WTC11 (cell line): ENCODE data around the gene ARSB. TPM values are rescaled to one million over a fixed set of nuclear protein-coding genes. Genes with fewer than 3 reads are reported as not detected.

ENCODE experiments used
- ATAC-seq: fragments of 200-7000 bp; cut with Tn5 transposase; 2 replicates; pipeline ENCODE4 v1.10.0; 2021; ENCODE audit warnings: mild to moderate bottlenecking, moderate library complexity
- CTCF ChIA-PET: fragments of 300-600 bp; sonication (Branson Sonifier 250); formaldehyde crosslinking; loops from one replicate; lab custom pipeline; 2021; ENCODE audit warnings: antibody characterized with exemption; lab: Charles Lee
- POLR2A ChIA-PET: fragments of 350-600 bp; sonication (Branson Sonifier 250); formaldehyde crosslinking; loops from one replicate; lab custom pipeline; 2021; ENCODE audit warnings: antibody characterized with exemption; lab: Charles Lee
- DNase-seq: peaks from one replicate; pipeline ENCODE4 v3.0.0; 2021; ENCODE audit warnings: low spot score
- H3K27ac Mint-ChIP-seq: 2 replicates; pipeline ENCODE4 v1.8.0; 2021; ENCODE audit warnings: mixed read lengths
- H3K27me3 Mint-ChIP-seq: 2 replicates; pipeline ENCODE4 v1.8.0; 2021; ENCODE audit warnings: low read depth, mild to moderate bottlenecking, moderate library complexity, mixed read lengths
- H3K36me3 Mint-ChIP-seq: 2 replicates; pipeline ENCODE4 v1.8.0; 2021; ENCODE audit warnings: mixed read lengths
- H3K4me1 Mint-ChIP-seq: 2 replicates; pipeline ENCODE4 v1.8.0; 2022; ENCODE audit warnings: mixed read lengths
- H3K4me3 Mint-ChIP-seq: 2 replicates; pipeline ENCODE4 v1.8.0; 2021; ENCODE audit warnings: mild to moderate bottlenecking, moderate library complexity, mixed read lengths
- H3K9me3 Mint-ChIP-seq: 2 replicates; pipeline ENCODE4 v1.8.0; 2021; ENCODE audit warnings: mixed read lengths
- CDX4 ChIP-seq: fragments of 250-450 bp; sonication (Bioruptor Pico); IDR thresholded peaks from 2 replicates; pipeline ENCODE4 v1.9.0; 2021; ENCODE audit warnings: moderate library complexity, mild to moderate bottlenecking, inconsistent platforms, borderline replicate concordance
- ERG ChIP-seq: fragments of 250-450 bp; sonication (Bioruptor Pico); IDR thresholded peaks from 2 replicates; pipeline ENCODE4 v1.8.0; 2021; ENCODE audit warnings: mild to moderate bottlenecking
- ESRRA ChIP-seq: sonication (generic); formaldehyde crosslinking; IDR thresholded peaks from 2 replicates; pipeline ENCODE4 v1.8.1; 2022; ENCODE audit warnings: mild to moderate bottlenecking, missing genetic modification reagents, borderline replicate concordance
- HMGA2 ChIP-seq: fragments of 250-450 bp; sonication (Bioruptor Pico); IDR thresholded peaks from 2 replicates; pipeline ENCODE4 v1.4.0; 2021; ENCODE audit warnings: mild to moderate bottlenecking, moderate library complexity
- NR1H2 ChIP-seq: sonication (generic); formaldehyde crosslinking; IDR thresholded peaks from 2 replicates; pipeline ENCODE4 v1.9.0; 2021; ENCODE audit warnings: mild to moderate bottlenecking, moderate library complexity, missing genetic modification reagents
- NR2C2 ChIP-seq: sonication (generic); formaldehyde crosslinking; IDR thresholded peaks from 2 replicates; pipeline ENCODE4 v1.8.0; 2022; ENCODE audit warnings: mild to moderate bottlenecking, missing genetic modification reagents
- USF1 ChIP-seq: sonication (generic); formaldehyde crosslinking; IDR thresholded peaks from 2 replicates; pipeline ENCODE4 v1.8.0; 2022; ENCODE audit warnings: mild to moderate bottlenecking, missing genetic modification reagents
- ZBTB43 ChIP-seq: sonication (generic); formaldehyde crosslinking; IDR thresholded peaks from 2 replicates; pipeline ENCODE4 v1.8.1; 2023; ENCODE audit warnings: mild to moderate bottlenecking, missing genetic modification reagents
- ZNF423 ChIP-seq: fragments of 250-450 bp; sonication (Bioruptor Pico); IDR thresholded peaks from 2 replicates; pipeline ENCODE4 v2.1.2; 2022; ENCODE audit warnings: mild to moderate bottlenecking, moderate library complexity
- total RNA-seq: library from RNA; stranded (reverse); gene quantifications from 3 replicates; pipeline ENCODE4 v1.2.3, GENCODE V29; 2021
- TF ChIP-seq, protein P1 (sequence below): fragments of 250-450 bp; sonication (Bioruptor Pico); IDR thresholded peaks from 2 replicates; pipeline ENCODE4 v1.9.0; 2021; ENCODE audit warnings: mild to moderate bottlenecking
- TF ChIP-seq, protein P2 (sequence below): sonication (generic); formaldehyde crosslinking; conservative IDR thresholded peaks from 2 replicates; pipeline ENCODE4 v1.8.1; 2023; ENCODE audit warnings: mild to moderate bottlenecking, low read depth, missing genetic modification reagents, moderate library complexity
- TF ChIP-seq, protein P3 (sequence below): sonication (generic); formaldehyde crosslinking; IDR thresholded peaks from 2 replicates; pipeline ENCODE4 v1.8.1; 2023; ENCODE audit warnings: mild to moderate bottlenecking, moderate library complexity, missing genetic modification reagents

Gene ARSB
- total RNA-seq, 1 experiment from 2014 or later = 9.7 TPM

DNA sequence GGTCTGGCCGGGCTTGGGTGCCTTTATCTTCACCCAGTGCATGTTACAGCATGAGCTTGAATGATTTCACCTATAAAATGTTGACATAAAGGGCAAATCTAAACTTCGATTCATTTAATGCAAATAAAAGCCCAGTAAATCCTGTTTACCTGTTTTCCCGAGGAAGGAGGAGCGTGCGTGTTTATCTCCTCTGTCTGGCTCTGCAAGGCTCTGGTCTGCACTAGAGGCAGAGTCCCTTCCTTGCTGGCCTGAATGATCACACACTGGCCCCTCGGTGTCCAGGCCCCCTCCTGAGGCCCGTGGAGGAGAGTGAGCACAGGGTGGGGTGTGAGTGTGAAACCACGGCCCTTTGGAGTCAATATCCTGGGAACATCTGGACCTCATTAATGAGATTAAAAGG is 211.5 kb downstream of the ARSB start (continued):
- TF ChIP-seq ZBTB43 (no peak), ERG (CRISPR knock-in tag) (no peak)

DNA sequence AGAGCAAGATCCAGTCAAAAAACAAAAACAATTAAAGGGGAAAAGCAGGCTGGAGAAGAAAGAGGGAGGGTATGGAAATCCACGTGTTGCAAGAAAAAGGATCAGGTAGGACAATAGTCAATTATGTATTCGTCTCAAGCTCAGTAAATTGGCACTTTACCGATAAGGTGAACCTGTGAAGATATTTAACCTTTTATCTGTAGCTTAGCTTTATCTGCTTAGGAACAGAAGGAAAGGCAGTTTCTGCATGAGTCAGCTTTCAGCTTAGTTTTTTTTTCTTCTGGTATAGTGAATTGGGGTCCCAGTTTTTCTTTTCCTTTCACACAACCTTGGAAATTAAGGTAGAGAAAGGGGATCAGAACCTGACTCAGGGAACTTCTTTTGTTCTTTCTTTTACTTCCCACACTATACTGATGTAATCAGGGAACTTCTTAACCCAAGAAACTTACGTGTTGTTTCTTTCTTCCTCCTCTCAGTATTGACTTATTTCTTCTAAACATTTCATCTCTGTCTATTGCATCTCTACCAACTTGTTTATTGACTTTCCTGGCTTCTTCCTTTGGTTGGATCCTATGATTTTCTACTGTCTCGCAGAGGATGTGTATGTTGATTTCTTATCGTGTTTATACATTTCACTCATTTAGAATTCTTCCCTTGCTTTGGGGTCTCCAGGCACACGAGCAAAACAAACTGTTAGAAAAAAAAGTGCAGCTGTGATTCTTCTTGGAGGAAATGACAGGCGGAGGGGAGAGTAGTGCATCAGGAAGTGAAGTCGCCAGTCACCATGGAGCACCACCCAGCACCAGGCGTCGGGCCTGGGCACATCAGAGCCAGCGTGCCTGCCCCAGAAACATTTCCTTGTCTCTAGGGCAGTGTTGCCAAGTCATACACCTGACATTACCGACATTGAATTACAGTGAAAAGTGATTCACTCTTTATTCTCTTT is 213.6 kb downstream of the ARSB start:
- DNase-seq = no peak
- Mint-ChIP-seq H3K9me3 (no peaks in the 10 kb centered on the region), H3K4me3 (no peak overlapping the region), H3K4me1 (peaks cover 19% of the 10 kb centered on the region), H3K27ac (no peak overlapping the region), H3K27me3 (no peaks in the 10 kb centered on the region), H3K36me3 (no peaks in the 10 kb centered on the region)
- CTCF ChIA-PET = interaction anchor here (0.7 to 1.0 kb wide), 2 partner anchors 12 to 229 kb away, joined by 3 read pairs; no protein-coding TSS in a partner anchor
- TF ChIP-seq, protein P1, sequence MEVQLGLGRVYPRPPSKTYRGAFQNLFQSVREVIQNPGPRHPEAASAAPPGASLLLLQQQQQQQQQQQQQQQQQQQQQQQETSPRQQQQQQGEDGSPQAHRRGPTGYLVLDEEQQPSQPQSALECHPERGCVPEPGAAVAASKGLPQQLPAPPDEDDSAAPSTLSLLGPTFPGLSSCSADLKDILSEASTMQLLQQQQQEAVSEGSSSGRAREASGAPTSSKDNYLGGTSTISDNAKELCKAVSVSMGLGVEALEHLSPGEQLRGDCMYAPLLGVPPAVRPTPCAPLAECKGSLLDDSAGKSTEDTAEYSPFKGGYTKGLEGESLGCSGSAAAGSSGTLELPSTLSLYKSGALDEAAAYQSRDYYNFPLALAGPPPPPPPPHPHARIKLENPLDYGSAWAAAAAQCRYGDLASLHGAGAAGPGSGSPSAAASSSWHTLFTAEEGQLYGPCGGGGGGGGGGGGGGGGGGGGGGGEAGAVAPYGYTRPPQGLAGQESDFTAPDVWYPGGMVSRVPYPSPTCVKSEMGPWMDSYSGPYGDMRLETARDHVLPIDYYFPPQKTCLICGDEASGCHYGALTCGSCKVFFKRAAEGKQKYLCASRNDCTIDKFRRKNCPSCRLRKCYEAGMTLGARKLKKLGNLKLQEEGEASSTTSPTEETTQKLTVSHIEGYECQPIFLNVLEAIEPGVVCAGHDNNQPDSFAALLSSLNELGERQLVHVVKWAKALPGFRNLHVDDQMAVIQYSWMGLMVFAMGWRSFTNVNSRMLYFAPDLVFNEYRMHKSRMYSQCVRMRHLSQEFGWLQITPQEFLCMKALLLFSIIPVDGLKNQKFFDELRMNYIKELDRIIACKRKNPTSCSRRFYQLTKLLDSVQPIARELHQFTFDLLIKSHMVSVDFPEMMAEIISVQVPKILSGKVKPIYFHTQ (CRISPR knock-in tag) = no peak
- TF ChIP-seq CDX4 (CRISPR knock-in tag) = no peak
- TF ChIP-seq, protein P2, sequence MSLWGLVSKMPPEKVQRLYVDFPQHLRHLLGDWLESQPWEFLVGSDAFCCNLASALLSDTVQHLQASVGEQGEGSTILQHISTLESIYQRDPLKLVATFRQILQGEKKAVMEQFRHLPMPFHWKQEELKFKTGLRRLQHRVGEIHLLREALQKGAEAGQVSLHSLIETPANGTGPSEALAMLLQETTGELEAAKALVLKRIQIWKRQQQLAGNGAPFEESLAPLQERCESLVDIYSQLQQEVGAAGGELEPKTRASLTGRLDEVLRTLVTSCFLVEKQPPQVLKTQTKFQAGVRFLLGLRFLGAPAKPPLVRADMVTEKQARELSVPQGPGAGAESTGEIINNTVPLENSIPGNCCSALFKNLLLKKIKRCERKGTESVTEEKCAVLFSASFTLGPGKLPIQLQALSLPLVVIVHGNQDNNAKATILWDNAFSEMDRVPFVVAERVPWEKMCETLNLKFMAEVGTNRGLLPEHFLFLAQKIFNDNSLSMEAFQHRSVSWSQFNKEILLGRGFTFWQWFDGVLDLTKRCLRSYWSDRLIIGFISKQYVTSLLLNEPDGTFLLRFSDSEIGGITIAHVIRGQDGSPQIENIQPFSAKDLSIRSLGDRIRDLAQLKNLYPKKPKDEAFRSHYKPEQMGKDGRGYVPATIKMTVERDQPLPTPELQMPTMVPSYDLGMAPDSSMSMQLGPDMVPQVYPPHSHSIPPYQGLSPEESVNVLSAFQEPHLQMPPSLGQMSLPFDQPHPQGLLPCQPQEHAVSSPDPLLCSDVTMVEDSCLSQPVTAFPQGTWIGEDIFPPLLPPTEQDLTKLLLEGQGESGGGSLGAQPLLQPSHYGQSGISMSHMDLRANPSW (CRISPR knock-in tag) = no peak
- TF ChIP-seq ESRRA (CRISPR knock-in tag) = no peak
- TF ChIP-seq NR1H2 (CRISPR knock-in tag) = no peak
- TF ChIP-seq HMGA2 (CRISPR knock-in tag) = no peak
- no peak for TF ChIP-seq ZNF423 (CRISPR knock-in tag)
- no peak for TF ChIP-seq USF1 (CRISPR knock-in tag)
- no peak for TF ChIP-seq NR2C2 (CRISPR knock-in tag)
- TF ChIP-seq, protein P3, sequence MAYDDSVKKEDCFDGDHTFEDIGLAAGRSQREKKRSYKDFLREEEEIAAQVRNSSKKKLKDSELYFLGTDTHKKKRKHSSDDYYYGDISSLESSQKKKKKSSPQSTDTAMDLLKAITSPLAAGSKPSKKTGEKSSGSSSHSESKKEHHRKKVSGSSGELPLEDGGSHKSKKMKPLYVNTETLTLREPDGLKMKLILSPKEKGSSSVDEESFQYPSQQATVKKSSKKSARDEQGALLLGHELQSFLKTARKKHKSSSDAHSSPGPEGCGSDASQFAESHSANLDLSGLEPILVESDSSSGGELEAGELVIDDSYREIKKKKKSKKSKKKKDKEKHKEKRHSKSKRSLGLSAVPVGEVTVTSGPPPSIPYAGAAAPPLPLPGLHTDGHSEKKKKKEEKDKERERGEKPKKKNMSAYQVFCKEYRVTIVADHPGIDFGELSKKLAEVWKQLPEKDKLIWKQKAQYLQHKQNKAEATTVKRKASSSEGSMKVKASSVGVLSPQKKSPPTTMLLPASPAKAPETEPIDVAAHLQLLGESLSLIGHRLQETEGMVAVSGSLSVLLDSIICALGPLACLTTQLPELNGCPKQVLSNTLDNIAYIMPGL (CRISPR knock-in tag) = no peak
- ATAC-seq = peak; percentile 34; the same call in 1 of the 2 replicates
- POLR2A ChIA-PET = no interaction called here
